Upper lobe of right lung (tissue), 1 donor: ENCODE measurements around the gene SUPV3L1. TPM values are rescaled to one million over a fixed set of nuclear protein-coding genes. Genes with fewer than 3 reads are reported as not detected.

Experiments
- ATAC-seq: fragments of 200-7000 bp; cut with Tn5 transposase; one replicate; pipeline ENCODE4 v1.9.1; 2020; ENCODE audit warnings: mild to moderate bottlenecking, moderate library complexity
- DNase-seq: peaks from one replicate; pipeline ENCODE4 v3.0.0-alpha.2; 2020
- H3K27ac ChIP-seq: fragments of 200-600 bp; one replicate; pipeline ENCODE4 v1.8.0; 2022
- H3K27me3 ChIP-seq: fragments of 200-600 bp; one replicate; pipeline ENCODE4 v1.8.0; 2022; ENCODE audit warnings: mild to moderate bottlenecking
- H3K36me3 ChIP-seq: fragments of 200-600 bp; one replicate; pipeline ENCODE4 v1.8.0; 2022
- H3K4me1 ChIP-seq: fragments of 200-600 bp; one replicate; pipeline ENCODE4 v1.8.0; 2022
- H3K4me3 ChIP-seq: fragments of 200-600 bp; one replicate; pipeline ENCODE4 v1.8.0; 2022; ENCODE audit warnings: mild to moderate bottlenecking
- H3K9me3 ChIP-seq: fragments of 200-600 bp; one replicate; pipeline ENCODE4 v1.8.0; 2022
- intact Hi-C: fragments of 100-400 bp; cut with DNase I; formaldehyde crosslinking; loops from one replicate; pipeline ENCODE4 v1.11.0; 2022
- total RNA-seq: library from RNA; stranded (reverse); fragmentation: NEBNext Ultra II Directional; extraction: Animal tissue kit (Norgen Biotek cat#: 25700); gene quantifications from one replicate; pipeline ENCODE4 v1.2.1, GENCODE V29; 2021
- TF ChIP-seq, protein P1 (sequence below): fragments of 200-600 bp; IDR thresholded peaks from one replicate; pipeline ENCODE4 v1.8.0; 2022; ENCODE audit warnings: antibody characterized with exemption
- donor health status: DM: no; HTN: yes; CAD: no; lungs with severe emphysema.

SUPV3L1 gene
- total RNA-seq, 1 donor from 2014 or later, result 21.0 TPM

DNA sequence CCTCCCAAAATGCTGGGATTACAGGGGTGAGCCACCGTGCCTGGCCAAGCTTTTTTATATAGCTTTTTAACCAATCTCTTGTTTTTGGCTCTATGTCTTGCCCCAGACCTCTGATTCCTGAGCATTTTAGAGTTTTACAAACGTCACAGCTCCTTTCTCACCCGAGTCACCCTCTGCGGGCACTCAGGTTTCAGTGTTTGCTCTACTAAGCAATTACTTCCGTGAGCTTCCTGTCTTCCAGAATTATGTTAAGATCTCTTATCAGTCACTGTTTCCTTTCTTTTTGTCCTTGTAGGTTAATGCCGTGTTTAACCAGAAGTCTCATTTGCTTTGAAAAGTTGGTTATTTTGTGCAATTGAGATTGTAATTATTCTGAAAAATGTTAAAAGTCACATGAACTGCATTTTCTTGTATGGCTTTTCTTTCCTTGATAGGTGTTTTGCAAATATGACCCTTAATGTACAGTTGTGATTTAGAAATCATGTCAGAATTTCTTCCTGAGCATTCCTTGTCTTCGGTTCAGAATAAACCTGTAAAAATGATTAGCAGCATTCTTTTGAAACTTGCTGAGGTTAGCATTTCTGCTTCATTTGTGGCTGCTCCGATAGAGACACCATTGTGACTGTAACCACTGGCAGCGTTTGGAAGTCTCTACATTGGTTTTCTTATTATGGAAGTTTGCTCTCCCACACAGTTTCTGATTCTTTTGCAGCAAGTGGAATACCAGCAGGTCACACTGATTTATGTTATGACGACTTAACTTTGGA lies 35.6 kb downstream of the SUPV3L1 start:
- no peak overlapping the region for H3K4me3 ChIP-seq
- ATAC-seq (no peak), DNase-seq (no peak)
- H3K27me3 ChIP-seq, result no peaks in the 10 kb centered on the region
- no peaks in the 10 kb centered on the region for H3K36me3 ChIP-seq
- peaks cover 10% of the 10 kb centered on the region for H3K4me1 ChIP-seq
- peak overlapping the region; percentile 11 for H3K27ac ChIP-seq
- TF ChIP-seq, protein P1, sequence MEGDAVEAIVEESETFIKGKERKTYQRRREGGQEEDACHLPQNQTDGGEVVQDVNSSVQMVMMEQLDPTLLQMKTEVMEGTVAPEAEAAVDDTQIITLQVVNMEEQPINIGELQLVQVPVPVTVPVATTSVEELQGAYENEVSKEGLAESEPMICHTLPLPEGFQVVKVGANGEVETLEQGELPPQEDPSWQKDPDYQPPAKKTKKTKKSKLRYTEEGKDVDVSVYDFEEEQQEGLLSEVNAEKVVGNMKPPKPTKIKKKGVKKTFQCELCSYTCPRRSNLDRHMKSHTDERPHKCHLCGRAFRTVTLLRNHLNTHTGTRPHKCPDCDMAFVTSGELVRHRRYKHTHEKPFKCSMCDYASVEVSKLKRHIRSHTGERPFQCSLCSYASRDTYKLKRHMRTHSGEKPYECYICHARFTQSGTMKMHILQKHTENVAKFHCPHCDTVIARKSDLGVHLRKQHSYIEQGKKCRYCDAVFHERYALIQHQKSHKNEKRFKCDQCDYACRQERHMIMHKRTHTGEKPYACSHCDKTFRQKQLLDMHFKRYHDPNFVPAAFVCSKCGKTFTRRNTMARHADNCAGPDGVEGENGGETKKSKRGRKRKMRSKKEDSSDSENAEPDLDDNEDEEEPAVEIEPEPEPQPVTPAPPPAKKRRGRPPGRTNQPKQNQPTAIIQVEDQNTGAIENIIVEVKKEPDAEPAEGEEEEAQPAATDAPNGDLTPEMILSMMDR, result no peak
- H3K9me3 ChIP-seq, result no peaks in the 10 kb centered on the region
- intact Hi-C loops, result no loop called here

DNA sequence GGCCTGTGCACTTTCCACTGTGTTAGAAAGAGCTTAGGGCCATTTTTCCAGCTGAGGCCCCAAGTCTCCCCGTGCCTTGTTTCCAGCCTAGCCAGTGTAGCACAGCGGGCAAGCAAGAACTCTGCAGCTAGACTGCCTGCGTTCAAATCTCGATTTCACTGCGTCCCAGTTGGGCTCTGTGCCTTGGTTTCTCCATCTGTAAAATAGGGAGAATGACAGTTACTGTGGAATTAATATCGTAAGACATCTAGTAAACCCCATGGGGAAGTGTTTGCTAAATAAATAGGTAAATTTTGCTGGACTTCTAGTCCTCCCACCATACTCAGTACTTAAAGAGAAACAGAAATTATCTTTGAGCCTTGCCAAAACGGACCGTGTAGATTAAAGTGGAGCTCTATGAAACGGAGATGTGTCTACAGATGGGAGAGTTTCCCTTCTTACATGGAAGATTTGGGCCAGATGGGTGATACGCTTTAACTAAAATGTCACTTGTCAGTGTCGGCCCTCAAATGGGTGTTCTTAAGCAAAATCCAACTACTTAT lies 36.6 kb downstream of the SUPV3L1 start:
- intact Hi-C loops, result no loop called here
- H3K27me3 ChIP-seq, result no peaks in the 10 kb centered on the region
- no peak for DNase-seq
- H3K36me3 ChIP-seq, result no peaks in the 10 kb centered on the region
- TF ChIP-seq, protein P1, result no peak
- no peaks in the 10 kb centered on the region for H3K9me3 ChIP-seq
- H3K4me1 ChIP-seq, result peaks cover 13% of the 10 kb centered on the region
- H3K4me3 ChIP-seq, result no peak overlapping the region
- no peak overlapping the region for H3K27ac ChIP-seq
- no peak for ATAC-seq

DNA sequence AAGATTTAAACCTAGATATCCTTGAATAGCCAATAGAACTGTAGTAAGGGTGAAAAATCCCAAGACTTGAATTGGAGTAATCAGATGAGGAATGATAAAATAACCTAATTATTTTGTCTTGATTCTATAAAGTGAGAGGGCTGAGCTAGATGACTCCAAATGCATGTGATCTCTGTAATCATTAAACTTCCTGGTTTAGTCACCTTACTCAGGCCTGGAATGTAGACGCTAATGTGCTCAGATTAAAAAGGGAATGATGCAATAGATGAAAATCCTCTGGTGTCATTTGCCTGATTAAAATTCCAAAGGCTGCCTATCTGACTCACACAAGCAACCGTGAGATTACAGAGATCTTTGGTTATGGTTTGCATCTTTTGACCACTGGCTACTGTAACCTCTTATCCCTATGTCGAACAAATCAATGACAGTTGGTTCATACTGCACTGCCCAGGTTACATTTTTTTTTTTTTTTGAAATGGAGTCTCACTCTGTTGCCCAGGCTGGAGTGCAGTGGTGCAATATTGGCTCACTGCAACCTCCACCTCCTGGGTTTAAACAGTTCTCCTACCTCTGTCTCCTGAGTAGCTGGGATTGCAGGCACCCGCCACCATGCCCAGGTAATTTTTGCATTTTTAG lies 37.2 kb downstream of the SUPV3L1 start:
- peaks cover 19% of the 10 kb centered on the region for H3K4me1 ChIP-seq
- H3K9me3 ChIP-seq, result no peaks in the 10 kb centered on the region
- intact Hi-C loops, result no loop called here
- no peak overlapping the region for H3K27ac ChIP-seq
- DNase-seq (no peak), ATAC-seq (peak; percentile 61)
- no peak overlapping the region for H3K4me3 ChIP-seq
- no peaks in the 10 kb centered on the region for H3K36me3 ChIP-seq
- no peaks in the 10 kb centered on the region for H3K27me3 ChIP-seq
- TF ChIP-seq, protein P1, result no peak

DNA sequence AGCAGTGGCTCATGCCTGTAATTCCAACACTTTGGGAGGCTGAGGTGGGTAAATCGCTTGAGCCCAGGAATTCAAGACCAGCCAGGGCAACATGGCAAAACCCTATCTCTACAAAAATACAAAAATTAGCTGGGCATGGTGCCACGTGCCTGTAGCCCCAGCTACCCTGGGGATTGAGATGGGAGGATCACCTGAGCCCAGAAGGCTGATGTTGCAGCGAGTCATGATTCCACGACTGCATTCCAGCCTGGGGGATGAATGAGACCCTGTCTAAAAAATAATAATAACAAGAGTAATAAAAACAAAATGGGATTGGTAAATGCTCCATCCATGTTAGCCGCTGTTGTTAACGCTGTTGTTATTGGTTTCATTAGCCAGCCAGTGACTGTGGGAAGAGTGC lies 38.8 kb downstream of the SUPV3L1 start:
- ATAC-seq, result no peak
- intact Hi-C loops, result no loop called here

DNA sequence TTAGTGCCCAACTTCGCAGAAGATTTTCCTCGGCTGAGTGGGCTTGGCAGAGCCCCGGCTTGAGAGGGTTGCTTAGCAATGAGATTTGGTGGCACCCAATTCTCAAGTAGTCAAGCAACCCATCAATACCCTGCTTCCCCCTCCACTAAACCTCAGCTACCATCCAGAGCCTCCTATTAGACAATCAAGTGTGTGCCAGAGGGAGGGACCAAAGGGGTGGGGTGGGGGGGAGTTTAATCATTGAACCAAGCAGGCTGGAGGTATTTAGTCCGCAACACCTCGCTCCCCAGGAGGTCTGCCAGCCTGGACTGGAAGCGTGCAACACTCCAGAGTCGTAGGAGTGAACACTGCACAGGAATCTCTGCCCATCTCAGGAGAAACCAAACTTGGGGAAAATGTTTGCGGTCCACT lies 40.0 kb downstream of the SUPV3L1 start, which contains the start of gene HKDC1:
HKDC1 (plus strand) TSS at position 292 of the 411 bp plus-strand sequence; CDS start at position 396, 104 bp downstream.
- H3K27ac ChIP-seq, result no peak within 1 kb of the TSS
- TF ChIP-seq, protein P1, result no peak
- ATAC-seq, result peak; percentile 65

More for the DNA sequence above, 38.8 kb downstream of the SUPV3L1 start:
- Histone ChIP-seq H3K27ac (no peak overlapping the region), H3K36me3 (no peaks in the 10 kb centered on the region), H3K9me3 (no peaks in the 10 kb centered on the region), H3K4me3 (no peak overlapping the region), H3K4me1 (peaks cover 22% of the 10 kb centered on the region), H3K27me3 (no peaks in the 10 kb centered on the region)
- TF ChIP-seq, protein P1, result no peak
- DNase-seq, result no peak

More for the DNA sequence above, 40.0 kb downstream of the SUPV3L1 start, which contains the start of gene HKDC1:
- Histone ChIP-seq H3K9me3 (no peaks in the 10 kb centered on the region), H3K4me3 (peak within 1 kb of the TSS; percentile 24), H3K36me3 (no peaks in the 10 kb centered on the region), H3K27me3 (no peaks in the 10 kb centered on the region), H3K4me1 (peaks cover 24% of the 10 kb centered on the region)
- no peak for DNase-seq
- intact Hi-C loops, result no loop called here
